GM12874 (cell line): ENCODE results near the gene ZBTB33.

Experiments used
- CTCF ChIP-seq: IDR thresholded peaks from 2 replicates; pipeline ENCODE4 v1.5.1; 2011; ENCODE audit warnings: low read depth, mild to moderate bottlenecking, control low read depth, low read length, moderate library complexity; ENCODE audit not compliant: insufficient read depth

ZBTB33 gene

GRCh38 chrX:120244735-120245498, 5.7 kb upstream of the ZBTB33 start:
- TF ChIP-seq CTCF: no peak

GRCh38 chrX:120251471-120252011, 929 bp downstream of the ZBTB33 start:
- no peak for TF ChIP-seq CTCF

GRCh38 chrX:120253784-120254183, 3.2 kb downstream of the ZBTB33 start:
- TF ChIP-seq CTCF: no peak

GRCh38 chrX:120260369-120260768, 9.8 kb downstream of the ZBTB33 start:
- no peak for TF ChIP-seq CTCF

- TF ChIP-seq CTCF: no peak
These were observed 12.5 kb downstream of the ZBTB33 start for GRCh38 chrX:120262859-120263708.

- TF ChIP-seq CTCF: no peak
These were observed 13.7 kb downstream of the ZBTB33 start for GRCh38 chrX:120264341-120264740.

GRCh38 chrX:120269373-120270035, 18.9 kb downstream of the ZBTB33 start:
- TF ChIP-seq CTCF: no peak
